Measurements from ENCODE around the gene POLR2I. TPM values are rescaled to one million over a fixed set of nuclear protein-coding genes. Genes with fewer than 3 reads are reported as not detected.

The POLR2I gene
- total RNA-seq, 1 donor from 2014 or later = 66.4 TPM

DNA sequence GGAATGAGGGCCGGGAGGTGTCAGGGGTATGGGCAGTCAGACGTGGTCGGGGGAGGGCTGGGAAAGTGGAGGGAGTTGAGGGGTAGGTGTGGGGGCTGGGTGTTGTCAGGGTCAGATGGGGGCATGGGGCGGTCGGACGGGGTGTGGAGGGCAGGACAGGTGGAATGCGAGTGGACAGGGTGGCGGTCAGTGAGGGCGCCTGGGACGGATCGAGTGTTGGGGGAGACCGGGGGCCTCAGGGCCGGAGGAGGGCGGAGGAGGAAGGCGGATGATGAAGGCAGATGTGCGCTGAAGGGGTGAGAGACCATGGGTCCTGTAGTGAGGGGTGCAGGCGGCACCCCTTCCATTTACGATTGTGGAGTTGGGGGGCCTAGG is 6.3 kb upstream of the POLR2I start:
- peaks cover 41% of the 10 kb centered on the region for H3K36me3 Mint-ChIP-seq (ENCODE audit: low read depth, unreplicated experiment)
- no peak for DNase-seq (ENCODE audit: low spot score)
- TF ChIP-seq, protein P1, sequence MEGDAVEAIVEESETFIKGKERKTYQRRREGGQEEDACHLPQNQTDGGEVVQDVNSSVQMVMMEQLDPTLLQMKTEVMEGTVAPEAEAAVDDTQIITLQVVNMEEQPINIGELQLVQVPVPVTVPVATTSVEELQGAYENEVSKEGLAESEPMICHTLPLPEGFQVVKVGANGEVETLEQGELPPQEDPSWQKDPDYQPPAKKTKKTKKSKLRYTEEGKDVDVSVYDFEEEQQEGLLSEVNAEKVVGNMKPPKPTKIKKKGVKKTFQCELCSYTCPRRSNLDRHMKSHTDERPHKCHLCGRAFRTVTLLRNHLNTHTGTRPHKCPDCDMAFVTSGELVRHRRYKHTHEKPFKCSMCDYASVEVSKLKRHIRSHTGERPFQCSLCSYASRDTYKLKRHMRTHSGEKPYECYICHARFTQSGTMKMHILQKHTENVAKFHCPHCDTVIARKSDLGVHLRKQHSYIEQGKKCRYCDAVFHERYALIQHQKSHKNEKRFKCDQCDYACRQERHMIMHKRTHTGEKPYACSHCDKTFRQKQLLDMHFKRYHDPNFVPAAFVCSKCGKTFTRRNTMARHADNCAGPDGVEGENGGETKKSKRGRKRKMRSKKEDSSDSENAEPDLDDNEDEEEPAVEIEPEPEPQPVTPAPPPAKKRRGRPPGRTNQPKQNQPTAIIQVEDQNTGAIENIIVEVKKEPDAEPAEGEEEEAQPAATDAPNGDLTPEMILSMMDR (IDR thresholded peaks at IDR 0.05; ENCODE audit: unreplicated experiment) = no peak
- H3K4me3 Mint-ChIP-seq (ENCODE audit: unreplicated experiment) = no peak overlapping the region
- H3K4me1 Mint-ChIP-seq (ENCODE audit: unreplicated experiment) = peaks cover 11% of the 10 kb centered on the region
- no peaks in the 10 kb centered on the region for H3K9me3 Mint-ChIP-seq (ENCODE audit: unreplicated experiment)
- H3K27ac Mint-ChIP-seq (ENCODE audit: unreplicated experiment) = no peak overlapping the region
- peaks cover 17% of the 10 kb centered on the region for H3K27me3 Mint-ChIP-seq (ENCODE audit: unreplicated experiment)

DNA sequence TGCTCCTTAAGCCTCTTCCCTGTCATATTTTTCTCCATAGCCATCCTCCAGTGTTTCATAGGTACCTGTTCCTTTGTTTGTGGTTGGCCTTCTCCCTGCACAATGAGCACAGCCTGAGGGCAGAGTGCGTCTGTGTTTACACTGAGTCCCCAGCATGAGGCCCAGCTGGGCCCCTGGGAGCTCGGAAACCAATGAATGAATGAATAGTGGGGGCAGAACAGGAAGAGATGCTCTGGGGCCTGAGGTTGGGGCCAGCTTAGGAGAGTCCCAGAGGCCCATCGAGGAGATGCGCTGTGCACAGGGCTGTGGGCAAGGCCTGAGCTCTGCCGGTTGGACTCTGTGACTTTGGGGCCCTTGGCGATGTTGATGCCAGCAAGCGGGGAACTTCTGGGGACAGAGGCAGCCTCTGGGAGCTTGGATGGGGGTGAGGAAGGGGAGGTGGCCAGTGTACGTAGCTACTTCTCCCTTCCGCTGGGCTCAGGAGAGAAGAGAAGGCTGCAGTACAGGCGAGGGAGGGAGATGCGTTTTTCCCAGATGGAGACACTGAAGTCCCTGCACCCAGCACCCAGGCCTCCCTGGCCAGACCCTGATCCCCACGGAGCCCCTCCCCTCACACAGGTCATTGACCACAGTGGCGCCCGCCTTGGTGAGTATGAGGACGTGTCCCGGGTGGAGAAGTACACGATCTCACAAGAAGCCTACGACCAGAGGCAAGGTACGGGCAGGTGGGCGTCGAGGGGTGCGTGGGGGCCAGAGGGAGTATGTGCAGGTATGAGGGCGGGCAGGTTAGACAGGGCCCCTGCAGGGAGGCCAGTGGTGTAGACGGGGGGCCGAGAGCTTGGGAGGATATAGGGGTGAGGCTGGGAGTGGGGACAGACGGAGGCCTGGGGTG is 5.7 kb upstream of the POLR2I start:
- Mint-ChIP-seq H3K4me1 (ENCODE audit: unreplicated experiment) (peaks cover 11% of the 10 kb centered on the region), H3K4me3 (ENCODE audit: unreplicated experiment) (no peak overlapping the region), H3K9me3 (ENCODE audit: unreplicated experiment) (no peaks in the 10 kb centered on the region), H3K27me3 (ENCODE audit: unreplicated experiment) (peaks cover 16% of the 10 kb centered on the region), H3K36me3 (ENCODE audit: low read depth, unreplicated experiment) (peaks cover 35% of the 10 kb centered on the region), H3K27ac (ENCODE audit: unreplicated experiment) (peak overlapping the region; percentile 62)
- no peak for DNase-seq (ENCODE audit: low spot score)
- TF ChIP-seq, protein P1 (IDR thresholded peaks at IDR 0.05; ENCODE audit: unreplicated experiment) = no peak

DNA sequence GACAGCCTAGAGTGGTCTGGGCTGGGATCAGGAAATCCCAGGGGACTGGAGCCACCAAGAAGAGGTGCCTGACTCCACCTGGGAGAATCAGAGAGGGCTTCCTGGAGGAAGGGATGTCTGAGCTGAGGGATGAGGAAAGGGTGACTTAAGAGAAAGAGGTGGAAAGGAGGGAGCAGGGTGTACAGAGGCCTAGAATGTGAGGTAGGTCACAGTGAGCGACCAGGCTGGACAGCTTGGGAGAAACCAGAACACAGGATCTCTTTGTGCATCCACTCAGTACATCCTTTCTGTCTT is 1.6 kb upstream of the POLR2I start:
- H3K27me3 Mint-ChIP-seq (ENCODE audit: unreplicated experiment) = peaks cover 28% of the 10 kb centered on the region
- DNase-seq (ENCODE audit: low spot score) = no peak
- H3K4me1 Mint-ChIP-seq (ENCODE audit: unreplicated experiment) = peaks cover 24% of the 10 kb centered on the region
- H3K27ac Mint-ChIP-seq (ENCODE audit: unreplicated experiment) = no peak overlapping the region
- peak overlapping the region; percentile 98 for H3K4me3 Mint-ChIP-seq (ENCODE audit: unreplicated experiment)
- TF ChIP-seq, protein P1 (IDR thresholded peaks at IDR 0.05; ENCODE audit: unreplicated experiment) = no peak
- H3K9me3 Mint-ChIP-seq (ENCODE audit: unreplicated experiment) = no peaks in the 10 kb centered on the region
- H3K36me3 Mint-ChIP-seq (ENCODE audit: low read depth, unreplicated experiment) = peaks cover 31% of the 10 kb centered on the region

DNA sequence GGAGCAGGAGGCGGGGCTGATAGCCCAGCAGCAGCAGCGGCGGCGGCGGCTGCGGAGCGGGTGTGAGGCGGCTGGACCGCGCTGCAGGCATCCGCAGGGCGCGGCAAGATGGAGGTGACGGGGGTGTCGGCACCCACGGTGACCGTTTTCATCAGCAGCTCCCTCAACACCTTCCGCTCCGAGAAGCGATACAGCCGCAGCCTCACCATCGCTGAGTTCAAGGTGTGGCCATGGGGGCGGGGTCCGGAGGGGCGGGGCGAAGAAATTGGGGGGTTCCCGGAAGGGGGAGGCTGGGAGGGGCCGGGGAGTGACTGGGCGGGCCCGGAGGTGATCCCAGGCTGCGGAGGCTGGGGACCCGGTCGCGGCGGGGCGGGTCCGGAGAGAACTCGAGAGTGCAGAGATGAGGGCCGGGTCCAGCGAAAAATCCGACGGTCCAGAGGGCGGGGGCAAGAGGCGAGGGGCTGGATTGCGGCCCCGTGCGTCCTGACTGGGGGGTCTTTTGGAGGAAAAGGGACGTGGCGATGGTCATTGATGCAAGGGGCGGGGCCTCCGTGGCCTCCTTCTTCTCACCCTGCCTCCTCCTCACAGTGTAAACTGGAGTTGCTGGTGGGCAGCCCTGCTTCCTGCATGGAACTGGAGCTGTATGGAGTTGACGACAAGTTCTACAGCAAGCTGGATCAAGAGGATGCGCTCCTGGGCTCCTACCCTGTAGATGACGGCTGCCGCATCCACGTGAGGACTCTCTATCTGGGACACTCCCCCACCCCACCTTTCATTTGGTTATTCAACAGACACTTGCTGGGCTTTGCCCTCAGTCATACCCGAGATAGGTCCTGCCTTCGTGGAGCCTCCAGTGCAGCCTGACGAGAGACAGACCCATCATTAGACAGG is 1.0 kb upstream of the POLR2I start, which contains the start of gene TBCB:
TSS of gene TBCB (plus strand) at position 16 of the 891 bp plus-strand sequence. CDS start at position 109, 93 bp downstream.
- Mint-ChIP-seq H3K4me1 (ENCODE audit: unreplicated experiment) (peaks cover 24% of the 10 kb centered on the region), H3K36me3 (ENCODE audit: low read depth, unreplicated experiment) (peaks cover 27% of the 10 kb centered on the region), H3K27ac (ENCODE audit: unreplicated experiment) (peak within 1 kb of the TSS; percentile 92), H3K9me3 (ENCODE audit: unreplicated experiment) (no peaks in the 10 kb centered on the region), H3K4me3 (ENCODE audit: unreplicated experiment) (peak within 1 kb of the TSS; percentile 98), H3K27me3 (ENCODE audit: unreplicated experiment) (peaks cover 28% of the 10 kb centered on the region)
- peak; percentile 39 for DNase-seq (ENCODE audit: low spot score)
- TF ChIP-seq, protein P1 (IDR thresholded peaks at IDR 0.05; ENCODE audit: unreplicated experiment) = no peak
